GM21515 (cell line): Measurements from ENCODE around the gene SLC16A6.
A peak's percentile ranks its signal among the peaks of the same experiment; 100 is the strongest.
"Not testable (repeated sequence)": the region's sequence is repeated elsewhere in the genome, so short reads cannot be mapped to it uniquely, and the experiment has no call there.

Source experiments
- ATAC-seq: cut with Tn5 transposase; IDR thresholded peaks from one replicate; pipeline ENCODE4 v1.9.1; 2021; ENCODE audit not compliant: unreplicated experiment

Gene SLC16A6

GRCh38 chr17:68253426-68253825 is 37.5 kb downstream of the SLC16A6 start:
- not testable (repeated sequence) for ATAC-seq

- no peak for ATAC-seq
Observed at GRCh38 chr17:68249354-68249765, 41.6 kb downstream of the SLC16A6 start.

DNA sequence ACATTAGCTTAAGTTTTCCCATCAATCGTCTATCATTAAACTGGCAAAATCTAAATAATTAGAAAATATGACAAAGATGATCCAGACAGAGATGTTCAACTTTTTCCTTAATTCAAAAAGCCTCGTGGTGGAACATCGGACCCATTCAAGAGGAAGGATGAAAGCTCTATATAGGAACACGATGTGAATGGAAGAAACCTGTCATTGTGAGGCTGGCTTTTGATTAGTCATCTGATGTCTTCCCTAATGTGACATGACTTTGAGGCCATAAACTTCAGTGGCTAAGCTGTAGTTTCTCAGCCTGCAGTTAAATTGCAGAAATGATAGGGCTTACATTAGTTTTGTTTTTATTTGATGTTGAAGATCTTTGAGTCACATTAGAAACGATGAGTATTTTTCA is 42.0 kb downstream of the SLC16A6 start:
- ATAC-seq = no peak

DNA sequence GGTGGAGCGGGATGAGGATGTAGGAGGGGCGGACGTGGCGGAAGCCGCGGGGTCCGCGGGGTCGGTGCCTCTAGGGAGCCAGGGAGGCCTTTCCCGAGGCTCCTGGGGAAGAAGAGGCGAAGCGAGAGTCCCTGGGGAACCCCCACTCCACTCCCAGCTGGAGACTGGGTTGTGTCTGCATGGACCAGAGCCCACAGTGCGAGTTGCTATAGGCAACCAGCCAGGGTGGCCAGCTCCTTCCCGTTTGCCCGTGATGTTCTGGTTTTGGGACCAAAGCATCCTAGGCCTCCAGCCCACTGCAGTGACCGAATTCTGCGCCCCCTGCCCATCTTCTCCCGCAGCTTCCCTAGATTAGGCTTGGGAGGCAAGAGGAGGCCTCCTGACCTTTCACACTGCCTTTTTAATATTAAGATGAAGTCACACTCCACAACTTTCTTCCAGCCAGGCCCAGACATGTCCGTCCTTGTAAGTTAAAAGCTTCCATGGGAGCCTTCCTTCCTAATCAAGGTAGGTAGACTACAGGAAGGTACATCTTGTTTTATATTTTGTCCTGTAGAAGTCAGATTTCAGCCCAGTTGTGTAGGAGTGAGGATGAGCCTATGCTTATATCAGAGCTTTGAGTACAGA is 42.6 kb downstream of the SLC16A6 start:
- ATAC-seq = peak; percentile 18

- ATAC-seq = peak; percentile 86
Observed at GRCh38 chr17:68247445-68248198, 43.3 kb downstream of the SLC16A6 start, which contains the start of gene AMZ2. TSS of gene AMZ2 (plus strand) at chr17:68248043. CDS start at chr17:68250188, 2,145 bp downstream.

- ATAC-seq = no peak
Observed at GRCh38 chr17:68246271-68247028, 44.5 kb downstream of the SLC16A6 start.

DNA sequence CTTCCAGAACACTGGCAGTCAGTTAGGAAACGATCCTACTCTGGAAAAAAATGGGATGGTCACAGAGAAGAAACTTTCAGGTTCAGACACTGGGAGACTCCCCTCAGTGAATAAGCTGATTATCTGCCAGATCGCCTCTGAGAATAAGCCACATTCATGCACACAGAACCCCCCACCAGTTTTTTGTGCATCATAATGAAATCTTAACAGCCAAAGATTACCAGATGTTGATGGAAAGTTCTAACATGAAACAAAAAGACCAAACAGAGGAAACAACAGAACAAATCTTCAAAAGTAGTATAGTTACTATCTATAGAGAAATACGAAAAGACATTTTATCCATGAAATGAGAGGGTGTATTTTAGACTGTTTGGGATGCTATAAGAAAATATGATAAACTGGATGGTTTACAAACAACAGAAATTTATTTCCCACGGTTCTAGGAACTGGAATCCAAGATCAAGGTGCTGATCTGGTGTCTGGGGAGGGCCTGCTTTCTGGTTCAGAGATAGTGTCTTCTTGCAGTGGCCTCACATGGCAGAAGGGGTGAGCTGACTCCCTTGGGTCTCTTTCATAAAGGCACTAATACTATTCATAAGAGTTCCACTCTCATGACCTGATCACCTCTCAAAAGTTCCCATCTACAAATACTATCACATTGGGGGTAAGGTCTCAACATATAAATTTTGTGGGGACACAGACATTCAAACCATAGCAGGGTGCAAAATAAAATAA is 51.1 kb downstream of the SLC16A6 start:
- ATAC-seq = no peak

DNA sequence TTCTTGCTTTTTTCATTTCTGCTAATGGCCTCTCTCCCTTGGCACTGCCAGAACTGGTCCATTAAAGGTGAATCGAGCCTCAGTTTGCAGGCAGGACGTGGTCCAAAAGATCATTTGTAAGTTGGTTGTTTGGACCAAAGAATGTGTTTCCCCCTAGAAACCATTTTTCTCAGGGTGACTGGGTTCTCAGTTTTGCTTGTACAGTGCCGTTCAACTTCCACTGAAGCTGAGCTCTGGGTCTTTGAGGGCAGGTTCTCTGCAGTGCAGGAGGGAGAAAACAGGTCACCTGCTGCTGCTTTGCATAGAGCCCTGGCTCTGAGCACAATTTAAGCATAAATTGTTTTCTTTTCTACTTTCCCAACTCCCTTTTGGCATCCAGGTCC is 52.1 kb downstream of the SLC16A6 start:
- ATAC-seq = peak; percentile 37

- ATAC-seq = peak; percentile 3
Observed at GRCh38 chr17:68238164-68238870, 52.6 kb downstream of the SLC16A6 start.

GRCh38 chr17:68237369-68238163 is 53.4 kb downstream of the SLC16A6 start:
- ATAC-seq = peak; percentile 76

DNA sequence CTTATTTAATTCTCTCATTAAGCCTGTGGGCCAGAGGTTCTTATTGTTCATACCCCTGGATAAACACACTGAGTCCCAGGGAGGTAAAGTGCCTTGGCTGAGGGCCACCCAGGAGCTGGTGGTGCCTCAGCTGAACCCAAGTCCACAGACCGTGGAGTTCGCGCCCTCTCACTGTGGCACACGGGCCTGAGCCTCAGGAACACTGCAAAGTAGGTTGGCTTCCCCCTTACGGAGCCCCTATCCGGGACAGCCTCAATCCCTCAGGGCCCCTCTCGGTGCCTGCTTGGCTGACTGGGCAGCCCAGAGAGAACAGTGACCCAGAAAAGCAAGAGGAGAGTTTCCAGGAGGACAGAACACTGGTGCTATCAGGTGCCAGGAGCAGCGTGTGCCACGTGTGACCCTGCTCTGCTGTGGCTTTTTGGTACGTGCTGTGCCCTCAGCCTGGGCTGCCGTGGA is 55.6 kb downstream of the SLC16A6 start:
- not testable (repeated sequence) for ATAC-seq

DNA sequence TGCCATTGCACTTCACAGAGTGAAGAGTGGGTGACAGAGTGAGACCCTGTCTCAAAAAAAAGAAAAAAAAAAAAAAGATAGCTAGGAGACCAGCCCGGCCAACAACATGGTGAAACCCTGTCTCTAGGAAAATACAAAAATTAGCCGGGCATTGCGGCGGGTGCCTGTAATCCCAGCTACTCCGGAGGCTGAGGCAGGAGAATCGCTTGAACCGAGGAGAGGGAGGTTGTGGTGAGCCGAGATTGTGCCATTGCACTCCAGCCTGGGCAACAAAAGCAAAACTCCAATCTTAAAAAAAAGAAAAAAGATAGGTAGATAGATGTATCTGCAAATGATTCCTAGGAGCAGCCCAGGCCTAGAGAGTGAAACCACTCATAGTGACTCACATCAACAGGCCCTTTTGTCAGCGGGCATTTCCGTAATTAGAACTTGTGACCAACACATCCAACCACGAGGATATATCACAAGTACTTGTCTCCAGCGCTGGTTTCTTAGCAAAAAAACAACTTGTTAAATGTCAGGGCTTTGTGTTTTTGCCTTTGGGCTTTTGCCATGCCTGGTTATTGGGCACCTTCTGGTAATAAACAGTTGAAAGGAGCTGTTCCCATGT is 56.1 kb downstream of the SLC16A6 start:
- ATAC-seq = not testable (repeated sequence)

DNA sequence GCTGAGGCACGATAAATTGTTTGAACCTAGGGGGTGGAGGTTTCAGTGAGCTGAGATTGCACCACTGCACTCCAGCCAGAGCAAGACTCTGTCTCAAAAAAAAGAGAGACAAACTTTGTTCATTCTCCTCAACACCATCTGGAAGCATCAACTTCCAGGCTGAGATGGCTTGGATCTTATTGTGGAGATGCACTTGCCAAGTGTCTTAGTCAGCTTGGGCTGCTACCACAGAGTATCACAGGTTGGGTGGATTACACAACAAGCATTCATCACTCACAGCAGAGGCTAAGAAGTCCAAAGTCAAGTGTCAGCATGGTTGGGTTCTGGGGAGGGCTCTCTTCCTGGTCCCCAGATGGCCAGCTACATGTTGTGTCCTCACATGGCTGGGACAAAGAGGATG is 58.2 kb downstream of the SLC16A6 start:
- ATAC-seq = not testable (repeated sequence)

GRCh38 chr17:68231541-68231940 is 59.4 kb downstream of the SLC16A6 start:
- no peak for ATAC-seq

DNA sequence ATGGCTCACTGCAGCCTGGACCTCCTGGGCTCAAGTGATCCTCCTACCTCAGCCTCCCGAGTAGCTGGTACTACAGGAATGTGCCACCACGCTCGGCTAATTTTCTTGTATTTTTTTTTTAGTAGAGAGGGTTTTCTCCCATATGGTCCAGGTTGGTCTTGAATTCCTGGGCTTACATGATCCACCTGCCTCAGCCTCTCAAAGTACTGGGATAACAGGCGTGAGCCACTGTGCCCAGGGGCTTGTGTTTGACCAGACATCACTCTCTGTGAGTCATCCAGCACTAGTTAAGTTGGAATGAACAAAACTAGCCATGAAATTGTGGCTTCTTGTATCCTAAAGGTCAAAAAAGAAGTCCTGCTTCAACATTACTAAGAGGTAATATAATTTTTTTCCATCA is 59.8 kb downstream of the SLC16A6 start:
- ATAC-seq = not testable (repeated sequence)

GRCh38 chr17:68229619-68230018 is 61.3 kb downstream of the SLC16A6 start:
- ATAC-seq = no peak

DNA sequence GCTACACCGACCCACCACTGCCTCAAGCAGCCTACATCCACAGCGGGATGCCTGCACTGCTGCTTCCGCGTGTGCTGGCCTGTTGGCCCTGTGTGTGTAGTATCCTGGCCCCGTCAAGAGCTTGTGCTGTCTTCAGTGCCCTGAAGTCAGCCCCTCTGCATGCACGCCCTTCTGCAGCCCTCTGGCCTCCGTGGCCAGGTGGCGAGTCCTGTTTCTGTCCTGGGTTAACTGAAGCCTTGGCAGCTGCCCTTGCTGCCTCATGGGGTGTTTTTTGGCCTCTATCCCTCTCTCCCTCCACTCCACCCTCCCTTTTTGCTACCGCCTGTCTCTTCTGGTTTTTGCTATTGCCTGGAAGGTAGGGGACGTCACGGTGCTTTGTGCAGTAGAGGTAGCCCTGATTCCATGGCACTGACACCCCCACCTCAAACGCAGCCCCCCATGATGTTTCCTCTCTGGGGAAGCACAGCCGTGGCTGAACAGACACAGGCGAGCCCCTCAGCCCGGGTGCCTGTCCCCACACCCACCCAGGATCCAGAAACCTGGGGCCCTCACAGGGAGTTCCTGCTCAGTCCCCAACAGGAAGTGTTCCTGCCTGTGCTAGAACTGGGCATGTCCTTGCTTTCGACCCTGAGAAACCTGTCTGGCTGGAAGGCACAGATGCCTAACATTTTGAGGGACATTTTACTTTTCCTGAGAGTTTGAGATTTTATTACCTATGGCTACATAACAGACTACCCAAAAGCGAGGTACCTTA is 61.9 kb downstream of the SLC16A6 start:
- ATAC-seq = no peak

- not testable (repeated sequence) for ATAC-seq
Observed at GRCh38 chr17:68228039-68228680, 62.8 kb downstream of the SLC16A6 start.
